Caco-2 (cell line): ENCODE data around the gene KCNMB1. TPM values are rescaled to one million over a fixed set of nuclear protein-coding genes. Genes with fewer than 3 reads are reported as not detected.

Source experiments
- BruUV-seq: library from RNA; stranded (reverse); fragments of 400-500 nt; replicated peaks from 2 replicates; lab custom pipeline; 2021; lab: Mats Ljungman, UMichigan
- CTCF ChIA-PET: fragments of 300-600 bp; sonication (Branson Sonifier 250); formaldehyde crosslinking; loops from one replicate; lab custom pipeline; 2022; ENCODE audit warnings: antibody characterized with exemption; lab: Charles Lee
- POLR2A ChIA-PET: fragments of 300-600 bp; sonication (Branson Sonifier 250); formaldehyde crosslinking; loops from one replicate; lab custom pipeline; 2022; ENCODE audit warnings: antibody characterized with exemption; lab: Charles Lee
- DNase-seq, 2 experiments: peaks; one replicate each; pipeline versions ENCODE4 v3.0.0 to v3.0.0-alpha.2; 2020 to 2022
- H3K27me3 ChIP-seq: replicated peaks from 2 replicates; pipeline ENCODE4 v1.6.0; 2011; ENCODE audit warnings: low read length; ENCODE audit not compliant: control insufficient read depth, insufficient read depth
- H3K36me3 ChIP-seq: 2 replicates; pipeline ENCODE4 v1.5.1; 2011; ENCODE audit warnings: low read length; ENCODE audit not compliant: control insufficient read depth, insufficient read depth
- H3K4me1 ChIP-seq: fragments of 250-450 bp; sonication (Bioruptor Pico); 2 replicates; pipeline ENCODE4 v1.5.1; 2020; ENCODE audit warnings: mild to moderate bottlenecking
- H3K4me3 ChIP-seq: 2 replicates; pipeline ENCODE4 v1.5.1; 2011; ENCODE audit warnings: low read depth, mild to moderate bottlenecking, control low read depth, low read length
- H3K9me3 ChIP-seq: fragments of 250-450 bp; sonication (Bioruptor Pico); 2 replicates; pipeline ENCODE4 v1.5.1; 2020; ENCODE audit warnings: mild to moderate bottlenecking, moderate library complexity
- H3K27ac Mint-ChIP-seq: one replicate; pipeline ENCODE4 v1.8.0; 2022; ENCODE audit warnings: mixed read lengths; ENCODE audit not compliant: unreplicated experiment
- H3K27me3 Mint-ChIP-seq: one replicate; pipeline ENCODE4 v1.8.0; 2022; ENCODE audit warnings: mixed read lengths; ENCODE audit not compliant: insufficient read depth, unreplicated experiment
- H3K36me3 Mint-ChIP-seq: one replicate; pipeline ENCODE4 v1.8.0; 2022; ENCODE audit warnings: mild to moderate bottlenecking, mixed read lengths; ENCODE audit not compliant: insufficient read depth, unreplicated experiment
- H3K4me1 Mint-ChIP-seq: one replicate; pipeline ENCODE4 v1.8.0; 2022; ENCODE audit warnings: low read depth, mixed read lengths; ENCODE audit not compliant: unreplicated experiment
- H3K4me3 Mint-ChIP-seq: one replicate; pipeline ENCODE4 v1.8.0; 2022; ENCODE audit warnings: mild to moderate bottlenecking, moderate library complexity, mixed read lengths; ENCODE audit not compliant: unreplicated experiment
- H3K9me3 Mint-ChIP-seq: one replicate; pipeline ENCODE4 v1.8.0; 2022; ENCODE audit warnings: mixed read lengths; ENCODE audit not compliant: unreplicated experiment
- intact Hi-C: fragments of 100-400 bp; cut with micrococcal nuclease; formaldehyde crosslinking; loops from one replicate; pipeline ENCODE4 v1.10.0; 2022; ENCODE audit not compliant: unreplicated experiment
- total RNA-seq: library from RNA; stranded (reverse); gene quantifications from 2 replicates; pipeline ENCODE4 v1.2.3, GENCODE V29; 2022
- TF ChIP-seq, protein P1 (sequence below), 2 experiments: fragments of 200-600 bp in 1 of 2; IDR thresholded peaks; 1 replicate in 1 of 2; 2 replicates in 1 of 2; pipeline versions ENCODE4 v1.5.1 to v1.8.0; 2011 to 2022; ENCODE audit warnings: antibody characterized with exemption in 1 of 2, control low read depth in 1 of 2, inconsistent platforms in 1 of 2, low read depth in 1 of 2, low read length in 1 of 2, mild to moderate bottlenecking in 1 of 2, moderate library complexity in 1 of 2; ENCODE audit not compliant: insufficient read depth in 1 of 2, severe bottlenecking in 1 of 2, unreplicated experiment in 1 of 2

The KCNMB1 gene
- total RNA-seq, 1 experiment from 2014 or later, result not detected

DNA sequence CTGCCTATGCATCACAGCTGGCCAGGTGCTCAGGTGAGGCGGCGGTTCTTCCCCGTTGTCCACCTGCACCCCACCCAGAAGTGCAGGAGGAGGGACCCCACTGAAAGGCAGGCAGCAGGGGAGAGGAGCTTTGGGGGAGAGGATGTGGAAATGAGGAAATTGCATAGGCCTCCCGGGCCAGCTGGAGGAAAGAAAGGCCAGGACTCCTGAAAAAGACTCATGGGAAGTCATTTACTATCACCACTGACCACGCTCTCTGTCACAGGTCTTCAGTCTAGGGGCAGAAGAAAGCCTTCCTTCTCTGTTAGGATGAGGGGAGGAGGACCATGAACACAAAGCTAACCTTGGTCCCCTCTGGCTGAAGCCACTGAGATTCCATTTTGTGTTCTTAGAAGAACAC is 28.1 kb downstream of the KCNMB1 start:
- no peak for DNase-seq
- H3K4me3 ChIP-seq, result no peak overlapping the region
- Mint-ChIP-seq H3K27me3 (peaks cover 14% of the 10 kb centered on the region), H3K4me3 (no peak overlapping the region), H3K4me1 (no peaks in the 10 kb centered on the region), H3K36me3 (no peaks in the 10 kb centered on the region), H3K9me3 (no peaks in the 10 kb centered on the region), H3K27ac (no peak overlapping the region)
- H3K36me3 ChIP-seq, result no peaks in the 10 kb centered on the region
- H3K27me3 ChIP-seq, result no peaks in the 10 kb centered on the region
- intact Hi-C loops, result no loop called here
- no peaks in the 10 kb centered on the region for H3K9me3 ChIP-seq
- H3K4me1 ChIP-seq, result no peaks in the 10 kb centered on the region
- CTCF ChIA-PET, result no interaction called here
- TF ChIP-seq, protein P1, sequence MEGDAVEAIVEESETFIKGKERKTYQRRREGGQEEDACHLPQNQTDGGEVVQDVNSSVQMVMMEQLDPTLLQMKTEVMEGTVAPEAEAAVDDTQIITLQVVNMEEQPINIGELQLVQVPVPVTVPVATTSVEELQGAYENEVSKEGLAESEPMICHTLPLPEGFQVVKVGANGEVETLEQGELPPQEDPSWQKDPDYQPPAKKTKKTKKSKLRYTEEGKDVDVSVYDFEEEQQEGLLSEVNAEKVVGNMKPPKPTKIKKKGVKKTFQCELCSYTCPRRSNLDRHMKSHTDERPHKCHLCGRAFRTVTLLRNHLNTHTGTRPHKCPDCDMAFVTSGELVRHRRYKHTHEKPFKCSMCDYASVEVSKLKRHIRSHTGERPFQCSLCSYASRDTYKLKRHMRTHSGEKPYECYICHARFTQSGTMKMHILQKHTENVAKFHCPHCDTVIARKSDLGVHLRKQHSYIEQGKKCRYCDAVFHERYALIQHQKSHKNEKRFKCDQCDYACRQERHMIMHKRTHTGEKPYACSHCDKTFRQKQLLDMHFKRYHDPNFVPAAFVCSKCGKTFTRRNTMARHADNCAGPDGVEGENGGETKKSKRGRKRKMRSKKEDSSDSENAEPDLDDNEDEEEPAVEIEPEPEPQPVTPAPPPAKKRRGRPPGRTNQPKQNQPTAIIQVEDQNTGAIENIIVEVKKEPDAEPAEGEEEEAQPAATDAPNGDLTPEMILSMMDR (IDR thresholded peaks at IDR 0.05; ENCODE audit: insufficient read depth in 1 of 2, low read depth in 1 of 2, low read length in 1 of 2, severe bottlenecking in 1 of 2, unreplicated experiment in 1 of 2), result no peak
- no TSS peak for BruUV-seq
- POLR2A ChIA-PET, result no interaction called here

DNA sequence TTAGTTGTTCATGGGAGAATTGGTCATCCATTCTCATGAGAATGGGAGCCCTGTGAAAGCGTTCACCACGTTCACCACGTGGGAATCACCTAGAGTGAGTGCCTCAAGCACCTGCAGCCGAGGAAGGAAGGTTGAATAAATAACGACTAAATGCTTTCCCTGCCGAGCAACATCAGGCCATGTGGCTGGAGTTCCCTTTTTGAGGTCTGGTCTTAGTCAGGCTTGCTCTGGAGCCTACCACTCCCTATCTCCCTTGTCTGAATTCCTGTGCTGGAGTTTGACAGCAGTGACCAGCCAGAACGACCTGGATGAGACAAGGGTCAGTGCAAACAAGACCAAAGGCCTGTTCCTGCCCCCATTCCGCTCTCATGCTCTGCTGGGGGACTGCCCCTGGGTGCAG is 28.5 kb downstream of the KCNMB1 start:
- H3K4me3 Mint-ChIP-seq, result no peak overlapping the region
- no peaks in the 10 kb centered on the region for H3K4me1 Mint-ChIP-seq
- peaks cover 14% of the 10 kb centered on the region for H3K27me3 Mint-ChIP-seq
- TF ChIP-seq, protein P1 (IDR thresholded peaks at IDR 0.05; ENCODE audit: insufficient read depth in 1 of 2, low read depth in 1 of 2, low read length in 1 of 2, severe bottlenecking in 1 of 2, unreplicated experiment in 1 of 2), result no peak
- no TSS peak for BruUV-seq
- H3K27ac Mint-ChIP-seq, result no peak overlapping the region
- H3K27me3 ChIP-seq, result no peaks in the 10 kb centered on the region
- no peak for DNase-seq
- H3K9me3 Mint-ChIP-seq, result no peaks in the 10 kb centered on the region
- POLR2A ChIA-PET, result no interaction called here
- CTCF ChIA-PET, result no interaction called here
- no peaks in the 10 kb centered on the region for H3K36me3 ChIP-seq
- no peaks in the 10 kb centered on the region for H3K9me3 ChIP-seq
- intact Hi-C loops, result no loop called here
- H3K36me3 Mint-ChIP-seq, result no peaks in the 10 kb centered on the region
- H3K4me1 ChIP-seq, result no peaks in the 10 kb centered on the region
- no peak overlapping the region for H3K4me3 ChIP-seq

DNA sequence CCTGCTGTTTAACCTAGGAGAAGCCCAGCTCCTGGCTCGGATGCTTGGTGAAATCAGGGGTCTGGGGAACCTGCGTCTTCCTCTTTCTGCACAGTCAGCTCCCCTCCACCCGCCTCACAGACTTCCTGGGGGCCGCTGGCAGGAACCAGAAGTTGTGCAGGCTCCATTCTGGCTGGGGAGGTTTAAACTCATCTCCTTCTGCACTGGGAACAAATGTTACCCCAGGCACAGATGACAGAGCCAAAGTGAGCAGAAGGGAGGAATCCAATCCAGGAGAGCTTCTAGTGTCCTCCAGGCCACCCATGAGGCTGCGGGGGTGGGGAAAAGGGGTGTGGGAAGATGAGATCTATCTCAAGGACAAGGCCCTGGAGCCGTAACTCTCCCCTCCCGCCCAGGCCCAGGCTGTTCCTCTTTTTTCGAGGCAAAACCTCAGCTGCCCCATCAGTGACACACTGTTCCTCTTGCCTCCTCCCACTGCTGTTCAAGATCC is 31.2 kb downstream of the KCNMB1 start:
- H3K27me3 ChIP-seq, result no peaks in the 10 kb centered on the region; the same call in 1 of the 2 replicates
- TF ChIP-seq, protein P1 (IDR thresholded peaks at IDR 0.05; ENCODE audit: insufficient read depth in 1 of 2, low read depth in 1 of 2, low read length in 1 of 2, severe bottlenecking in 1 of 2, unreplicated experiment in 1 of 2), result no peak
- BruUV-seq, result no TSS peak
- H3K4me1 Mint-ChIP-seq, result no peaks in the 10 kb centered on the region
- no peaks in the 10 kb centered on the region for H3K36me3 Mint-ChIP-seq
- H3K27ac Mint-ChIP-seq, result no peak overlapping the region
- H3K4me3 ChIP-seq, result no peak overlapping the region
- no peaks in the 10 kb centered on the region for H3K9me3 Mint-ChIP-seq
- intact Hi-C loops, result no loop called here
- H3K4me3 Mint-ChIP-seq, result no peak overlapping the region
- POLR2A ChIA-PET, result no interaction called here
- H3K9me3 ChIP-seq, result no peaks in the 10 kb centered on the region
- no peak for DNase-seq
- peaks cover 11% of the 10 kb centered on the region for H3K27me3 Mint-ChIP-seq
- no peaks in the 10 kb centered on the region for H3K4me1 ChIP-seq
- no peaks in the 10 kb centered on the region for H3K36me3 ChIP-seq
- CTCF ChIA-PET, result no interaction called here
